HG02588 (cell line): ENCODE results near the gene RHOD.

Source experiments
- ATAC-seq: cut with Tn5 transposase; IDR thresholded peaks from one replicate; pipeline ENCODE4 v1.9.1; 2021; ENCODE audit warnings: mild to moderate bottlenecking, moderate library complexity; ENCODE audit not compliant: unreplicated experiment

Gene RHOD, protein sequence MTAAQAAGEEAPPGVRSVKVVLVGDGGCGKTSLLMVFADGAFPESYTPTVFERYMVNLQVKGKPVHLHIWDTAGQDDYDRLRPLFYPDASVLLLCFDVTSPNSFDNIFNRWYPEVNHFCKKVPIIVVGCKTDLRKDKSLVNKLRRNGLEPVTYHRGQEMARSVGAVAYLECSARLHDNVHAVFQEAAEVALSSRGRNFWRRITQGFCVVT

DNA sequence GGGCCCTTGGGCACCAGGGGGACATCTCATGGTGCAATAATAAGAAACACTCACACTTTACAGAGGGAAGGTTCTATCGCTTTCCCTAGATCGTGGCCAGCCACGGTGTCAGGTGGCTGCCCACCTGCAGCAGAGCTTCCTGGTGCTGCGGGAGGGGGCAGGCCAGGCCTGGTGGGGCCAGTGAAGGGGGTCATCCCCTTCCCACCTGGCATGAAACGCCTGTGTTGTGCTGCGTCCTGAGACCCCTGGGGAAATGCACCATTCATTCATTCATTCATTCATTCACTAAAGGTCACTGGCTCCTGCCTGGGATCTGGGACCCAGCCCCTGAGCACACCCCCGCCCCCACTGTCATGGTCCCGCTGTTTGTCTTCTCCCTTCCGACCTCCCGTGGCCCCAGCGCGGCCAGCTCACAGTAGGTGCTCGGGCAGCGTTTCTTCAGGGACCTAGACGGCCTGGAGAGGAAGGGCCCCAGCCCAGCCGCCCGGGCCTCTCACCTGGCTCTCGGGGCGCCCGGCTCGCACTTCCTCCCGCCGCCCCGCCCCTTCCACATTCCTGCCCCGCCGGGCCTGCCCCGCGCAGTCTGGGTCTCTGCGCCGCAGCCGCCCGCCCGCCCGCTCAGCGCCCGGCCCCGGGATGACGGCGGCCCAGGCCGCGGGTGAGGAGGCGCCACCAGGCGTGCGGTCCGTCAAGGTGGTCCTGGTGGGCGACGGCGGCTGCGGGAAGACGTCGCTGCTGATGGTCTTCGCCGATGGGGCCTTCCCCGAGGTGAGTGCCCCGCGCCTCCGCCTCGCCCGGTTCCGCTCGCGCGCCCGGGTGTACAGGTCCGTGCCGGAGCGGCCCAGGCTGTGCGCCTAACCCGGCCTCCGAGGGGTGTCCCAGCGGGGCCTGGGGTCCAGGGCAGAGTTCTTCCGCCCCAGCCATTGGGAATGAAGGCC is at the start of gene RHOD:
RHOD (plus strand) TSS at position 581 of the 938 bp plus-strand sequence; CDS start at position 637, 56 bp downstream.
- ATAC-seq: no peak

DNA sequence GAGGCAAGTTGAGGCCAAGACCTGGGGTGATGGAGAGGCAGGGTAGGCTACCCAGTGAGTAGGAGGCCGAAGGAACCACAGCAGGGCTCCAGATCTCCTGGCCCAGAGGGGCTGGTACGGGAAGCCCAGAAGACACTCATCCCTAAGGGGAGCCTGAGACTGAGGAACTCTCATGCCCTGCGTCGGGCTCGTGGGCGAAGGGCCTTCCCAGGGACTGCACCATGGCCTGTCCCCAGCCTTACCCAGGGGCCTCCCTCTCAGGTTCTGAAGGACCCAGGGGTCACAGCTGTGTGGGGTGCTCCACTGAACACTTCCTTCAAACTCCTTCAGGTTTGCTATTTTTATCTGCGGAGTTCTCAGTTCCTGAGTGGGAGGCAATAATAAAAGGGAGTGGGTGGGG is 49.5 kb upstream of the RHOD start:
- no peak for ATAC-seq

DNA sequence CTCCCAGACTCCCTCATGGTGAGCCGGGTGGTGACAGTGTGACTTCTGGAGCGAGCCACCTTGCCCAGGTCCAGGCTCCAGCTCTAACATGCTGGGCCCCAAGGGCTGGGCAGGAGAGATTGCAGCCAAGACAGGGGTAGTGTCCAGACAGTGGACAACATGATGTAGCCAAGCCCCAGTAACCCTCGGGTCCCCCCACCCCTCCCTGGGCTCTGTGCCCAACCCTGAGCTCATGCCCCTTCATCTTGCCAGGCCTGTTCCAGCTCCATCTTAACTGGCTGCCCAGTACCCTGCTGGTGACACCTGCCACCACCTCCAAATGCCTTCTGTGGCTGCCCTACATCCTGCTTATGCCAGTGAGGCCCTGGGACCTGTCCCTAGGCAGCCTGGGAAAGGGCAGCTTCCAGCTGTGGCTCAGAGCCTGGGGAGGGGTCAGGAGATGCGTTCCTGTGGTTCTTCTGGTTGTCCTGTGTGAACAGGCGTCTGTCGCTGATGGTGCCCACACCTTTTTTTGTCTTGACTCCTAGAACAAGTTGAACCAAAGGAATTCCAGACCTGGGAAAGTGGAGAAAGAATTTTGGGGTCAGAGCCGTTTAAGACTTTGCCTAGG is 46.2 kb upstream of the RHOD start:
- ATAC-seq: no peak

DNA sequence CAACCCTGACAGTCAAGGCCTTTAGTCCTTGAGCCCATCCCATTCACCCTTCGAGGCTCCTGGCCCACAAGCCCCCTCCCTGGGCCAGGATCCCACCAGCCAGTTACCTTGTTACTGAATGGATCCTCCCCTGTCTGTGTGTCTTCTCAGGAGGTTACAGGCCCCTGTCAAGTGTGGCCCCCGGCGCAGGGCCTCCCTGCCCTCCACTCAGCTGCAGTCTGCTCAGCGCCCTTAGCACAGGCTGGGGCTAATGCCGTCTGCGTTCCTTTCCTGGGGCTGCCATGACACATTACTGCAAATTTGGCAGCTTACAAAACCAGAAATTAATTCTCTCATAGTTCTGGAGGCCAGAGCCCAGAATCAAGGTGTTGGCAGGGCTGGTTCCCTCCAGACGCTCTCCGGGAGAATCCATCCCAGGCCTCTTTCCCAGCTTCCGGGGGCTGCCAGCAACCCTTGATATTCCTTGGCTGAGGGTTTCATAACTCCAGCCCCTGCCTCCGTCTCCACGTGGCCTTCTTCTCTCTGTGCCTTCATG is 43.1 kb upstream of the RHOD start:
- no peak for ATAC-seq

DNA sequence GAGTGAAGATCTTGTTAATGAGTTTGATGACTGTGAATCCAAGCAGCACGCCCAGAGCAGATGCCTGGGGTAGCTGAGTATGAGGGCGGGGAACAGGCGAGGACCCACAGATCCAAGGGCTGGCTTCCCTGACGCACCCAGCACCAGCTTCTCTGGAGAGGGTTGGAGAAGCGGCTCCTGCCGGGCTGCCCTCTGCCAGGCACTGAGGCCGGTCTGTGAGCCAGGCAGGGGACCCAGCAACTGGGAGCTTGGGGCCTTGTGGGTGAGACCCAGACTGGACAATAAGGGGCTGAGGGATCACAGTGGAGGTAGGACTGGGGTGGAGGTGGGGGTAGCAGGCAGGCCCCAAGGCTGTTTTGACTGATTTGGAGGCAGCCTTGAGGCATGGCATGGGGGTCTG is 42.3 kb upstream of the RHOD start:
- ATAC-seq: no peak

DNA sequence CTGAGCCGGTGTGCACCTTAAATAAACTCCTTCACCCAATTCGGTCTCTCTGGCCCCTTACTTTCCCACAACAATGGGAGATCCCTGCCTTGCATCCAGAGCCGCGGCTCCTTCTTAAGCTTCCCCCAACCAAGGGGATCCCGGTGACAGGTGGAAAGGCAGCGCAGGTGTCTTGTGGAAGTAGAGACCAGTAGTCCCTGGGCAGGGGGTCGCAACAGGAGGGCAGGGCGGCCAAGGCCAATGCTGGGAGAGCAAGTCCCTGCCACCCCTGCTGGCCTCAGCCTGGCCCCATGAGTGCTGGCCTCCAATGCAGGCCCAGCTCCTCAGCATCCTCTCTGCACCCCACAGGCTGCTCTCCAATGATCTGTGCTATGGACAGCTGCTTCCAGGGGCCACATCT is 41.6 kb upstream of the RHOD start:
- ATAC-seq: no peak

DNA sequence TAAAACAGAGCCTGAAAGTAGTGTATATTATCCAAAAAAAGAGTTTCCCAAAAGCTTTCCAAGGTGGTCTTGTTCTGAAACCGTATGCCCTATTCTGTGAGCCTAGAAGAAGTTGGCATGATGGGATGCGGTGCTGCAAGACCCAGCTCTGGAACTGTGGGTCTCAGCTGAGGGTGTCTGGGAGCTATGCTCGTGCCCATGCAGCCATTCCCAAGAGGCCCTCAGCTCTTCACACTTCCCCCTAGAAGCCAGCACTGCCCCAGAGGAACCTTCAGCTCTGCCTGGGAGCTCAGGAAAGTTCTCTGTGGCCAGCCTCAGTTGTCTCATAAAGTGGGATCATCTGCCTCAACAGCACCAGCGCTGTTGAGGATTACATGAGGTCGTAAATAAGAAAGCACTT is 40.1 kb upstream of the RHOD start:
- no peak for ATAC-seq

DNA sequence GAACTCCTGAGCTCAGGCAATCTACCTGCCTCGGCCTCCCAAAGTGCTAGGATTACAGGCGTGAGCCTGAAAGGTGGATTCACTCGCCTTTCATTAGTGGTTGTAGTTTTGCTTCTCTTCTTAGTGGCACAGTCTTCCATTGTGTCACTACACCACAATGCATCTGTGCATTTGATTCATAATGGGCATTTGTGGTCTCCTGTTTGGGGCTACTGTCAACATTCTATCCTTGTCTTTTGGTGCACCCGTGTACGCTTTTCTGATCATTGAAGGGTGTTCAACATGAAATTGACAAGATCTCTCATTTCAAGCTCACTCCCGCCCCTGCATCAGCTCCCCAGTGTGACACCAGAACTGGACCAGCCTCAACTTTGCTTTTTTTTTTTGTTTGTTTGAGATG is 35.7 kb upstream of the RHOD start:
- ATAC-seq: no peak

DNA sequence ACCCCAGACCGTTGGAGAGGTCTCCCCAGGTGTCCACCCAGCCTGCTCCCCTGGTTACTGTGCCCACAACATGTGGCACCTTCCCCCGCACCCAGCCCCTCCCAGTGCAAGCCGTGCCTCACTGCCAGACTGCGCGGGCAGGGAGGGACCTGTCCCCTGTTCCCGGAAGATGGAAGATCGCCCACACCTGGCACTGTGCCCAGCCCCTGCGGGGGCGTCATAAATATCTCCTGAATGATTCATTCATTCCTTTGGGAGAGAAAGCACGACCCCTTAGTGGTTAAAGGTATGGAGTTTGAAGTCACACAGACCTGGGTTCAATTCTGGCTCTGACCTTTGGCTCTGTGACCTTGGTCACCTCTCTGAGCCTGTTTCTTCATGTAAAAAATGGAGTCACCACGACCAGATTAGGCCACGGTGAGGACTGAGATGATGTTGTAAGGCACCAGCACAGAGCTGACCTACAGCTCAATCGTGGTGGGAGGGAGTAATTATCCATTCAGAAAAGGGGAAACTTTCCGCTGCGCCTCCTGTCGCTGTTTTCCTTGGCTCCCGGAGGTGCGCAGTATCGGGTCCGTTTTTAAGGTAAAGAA is 34.2 kb upstream of the RHOD start:
- no peak for ATAC-seq

DNA sequence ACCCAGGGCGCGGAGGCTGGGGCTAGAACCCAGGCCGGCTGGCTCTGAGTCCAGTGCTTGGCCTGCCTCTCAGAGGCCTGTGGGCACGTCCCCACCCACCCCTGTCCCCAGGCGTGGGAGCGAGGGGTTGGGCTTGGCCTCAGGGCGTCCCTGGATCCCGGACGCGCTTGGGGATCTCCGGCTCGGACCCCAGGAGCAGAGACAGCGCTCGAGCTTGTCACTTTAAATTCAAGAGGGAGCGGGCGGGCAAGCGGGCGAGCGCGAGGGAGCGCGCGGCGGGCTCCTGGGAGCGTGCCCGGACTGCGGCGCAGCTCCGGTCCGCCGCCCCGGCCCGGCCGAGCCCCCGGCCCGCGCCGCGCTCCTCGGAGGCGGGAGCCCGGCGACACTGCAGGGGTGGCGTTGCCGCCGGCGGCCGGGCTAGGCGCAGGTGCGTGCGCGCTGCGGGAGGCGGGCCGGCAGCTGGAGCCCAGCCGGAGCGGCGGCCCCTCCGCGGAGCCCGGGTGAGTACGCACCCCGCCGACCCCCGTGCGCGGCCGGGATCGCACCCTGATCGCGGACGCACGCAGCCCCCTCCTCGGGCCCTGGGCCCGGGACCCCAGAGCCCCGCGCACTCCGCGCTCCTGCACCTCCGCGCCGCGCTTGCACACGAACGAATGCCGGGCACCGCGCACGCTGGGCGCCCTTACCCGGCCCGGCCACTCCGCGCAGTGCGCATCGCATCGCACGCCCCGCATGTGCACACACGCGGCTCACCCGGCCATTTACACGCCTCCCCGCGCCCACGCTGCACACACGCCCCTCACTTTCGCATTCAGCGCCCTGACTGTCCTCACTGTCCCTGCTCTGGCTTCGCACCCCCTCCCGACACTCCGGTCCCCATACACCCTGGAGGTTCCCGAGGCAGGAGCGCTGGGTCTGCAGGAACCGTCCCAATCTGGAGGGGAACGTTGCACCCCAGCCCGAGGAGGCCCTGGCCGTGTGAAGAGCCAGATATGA is 33.4 kb upstream of the RHOD start, which contains the start of gene SYT12:
SYT12 (plus strand) TSS at position 174 of the 996 bp plus-strand sequence. CDS start 7,011 bp downstream, outside the sequence.
- ATAC-seq: no peak

DNA sequence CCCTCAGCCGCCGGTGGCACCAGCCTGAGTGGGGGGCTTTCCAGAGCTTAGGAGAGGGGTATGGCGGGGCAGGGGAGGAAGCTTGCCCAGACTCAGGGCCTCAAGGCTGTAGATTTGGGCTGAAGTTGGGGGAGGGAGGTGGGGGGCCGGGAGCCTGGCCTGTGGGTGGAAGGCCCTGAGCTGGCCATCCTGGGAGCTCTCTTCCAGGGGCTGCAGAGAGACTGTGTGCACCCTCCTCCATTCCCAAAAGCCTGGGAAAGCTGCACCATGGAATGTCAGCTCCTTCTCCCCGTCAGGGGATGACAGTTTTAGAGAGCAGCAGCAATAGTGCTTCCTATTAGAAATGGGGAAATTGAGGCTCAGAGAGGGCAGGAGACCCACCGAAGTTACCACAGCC is 32.7 kb upstream of the RHOD start:
- ATAC-seq: no peak

DNA sequence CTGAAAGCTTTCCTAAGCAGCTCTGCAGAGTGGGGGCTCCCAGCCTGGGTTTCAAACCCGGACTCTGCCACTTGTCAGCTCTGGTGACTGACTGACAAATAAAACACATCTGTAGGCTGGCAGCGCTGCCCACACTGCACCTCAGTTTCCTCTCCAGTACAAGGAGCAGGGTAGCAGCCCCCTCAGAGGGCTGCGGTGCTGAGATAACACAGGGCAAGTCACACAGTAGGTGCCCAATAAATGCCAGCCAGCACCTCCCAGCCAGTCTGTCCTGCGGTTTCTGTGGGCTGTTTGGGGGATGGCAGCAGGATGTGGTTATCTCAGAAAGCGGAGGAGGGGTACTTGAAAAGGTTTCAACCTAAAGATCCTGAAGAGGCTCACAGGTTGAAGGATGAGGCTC is 32.2 kb upstream of the RHOD start:
- ATAC-seq: no peak

DNA sequence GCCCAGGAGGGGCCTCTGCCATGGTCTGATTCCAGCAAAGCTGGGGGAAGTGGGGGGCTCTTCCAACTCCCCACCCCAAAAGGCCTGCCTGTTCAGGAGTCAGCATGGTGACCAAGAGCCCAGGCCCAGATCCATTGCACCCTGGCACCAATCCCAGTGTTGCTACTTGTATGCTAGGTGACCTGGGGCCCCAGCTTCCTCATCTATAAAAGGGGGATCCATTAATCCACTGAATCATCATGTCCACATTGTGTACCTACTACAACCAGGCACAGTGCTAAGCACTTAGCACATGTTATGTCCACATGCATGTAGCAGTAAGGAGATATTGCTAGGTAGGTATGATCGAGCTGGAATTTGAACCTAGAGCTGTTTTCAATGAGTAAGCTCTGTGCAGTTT is 31.7 kb upstream of the RHOD start:
- ATAC-seq: no peak

DNA sequence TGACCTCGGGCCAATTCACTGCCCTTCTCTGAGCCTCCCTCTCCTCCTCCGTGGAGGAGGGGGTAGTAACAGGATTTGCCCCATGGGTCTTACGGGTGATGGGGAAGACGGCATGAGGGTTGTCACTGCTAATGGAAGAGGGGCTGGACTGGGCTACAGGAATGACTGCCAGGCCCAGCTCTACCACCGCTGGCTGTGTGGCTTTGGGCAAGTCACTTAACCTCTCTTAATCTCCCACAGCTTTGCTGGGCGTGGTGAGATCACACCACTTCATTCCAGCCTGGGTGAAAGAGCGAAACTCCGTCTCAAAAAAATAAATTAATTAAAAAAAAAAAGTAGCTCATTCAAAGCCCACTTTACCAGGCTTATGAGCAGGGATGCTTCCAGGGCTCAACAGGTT is 30.9 kb upstream of the RHOD start:
- no peak for ATAC-seq

DNA sequence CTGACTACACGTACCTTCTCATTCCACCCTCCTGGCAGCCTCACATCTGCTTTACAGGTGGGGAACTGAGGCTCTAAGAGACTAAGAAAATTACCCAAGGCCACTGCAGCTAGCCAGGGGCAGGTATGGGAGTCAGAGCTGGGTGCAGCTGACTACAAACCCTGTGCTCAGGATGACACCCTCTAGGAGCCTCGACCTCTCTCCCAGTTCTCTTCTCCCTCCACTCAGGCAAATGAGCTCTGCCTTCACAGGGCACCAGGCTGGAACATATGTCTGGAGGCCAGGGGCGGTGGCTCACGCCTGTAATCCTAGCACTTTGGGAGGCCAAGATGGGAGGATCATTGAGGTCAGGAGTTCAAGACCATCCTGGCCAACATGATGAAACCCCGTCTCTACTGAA is 29.7 kb upstream of the RHOD start:
- no peak for ATAC-seq

DNA sequence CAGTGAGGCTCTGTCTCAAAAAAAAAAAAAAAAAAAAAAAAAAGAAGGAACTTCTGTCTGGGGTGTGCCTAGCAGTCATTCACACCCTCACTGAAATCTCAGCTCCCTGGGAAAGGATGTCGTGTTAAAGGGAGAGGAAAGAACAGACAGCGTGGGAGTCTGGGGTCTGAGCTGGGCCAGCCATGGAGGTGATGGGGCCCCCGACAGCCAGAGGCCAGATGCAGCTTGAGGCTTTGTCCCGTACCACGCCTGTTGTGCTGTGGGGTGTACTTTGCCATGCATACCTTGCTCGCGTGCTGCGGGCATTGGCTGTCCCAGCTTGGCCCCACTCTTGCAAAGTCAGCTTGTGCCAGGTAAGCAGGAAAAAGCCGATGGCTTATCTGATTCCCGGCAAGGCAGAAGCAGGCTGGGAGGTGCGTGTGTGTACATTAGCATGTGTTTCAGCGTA is 29.1 kb upstream of the RHOD start:
- no peak for ATAC-seq

DNA sequence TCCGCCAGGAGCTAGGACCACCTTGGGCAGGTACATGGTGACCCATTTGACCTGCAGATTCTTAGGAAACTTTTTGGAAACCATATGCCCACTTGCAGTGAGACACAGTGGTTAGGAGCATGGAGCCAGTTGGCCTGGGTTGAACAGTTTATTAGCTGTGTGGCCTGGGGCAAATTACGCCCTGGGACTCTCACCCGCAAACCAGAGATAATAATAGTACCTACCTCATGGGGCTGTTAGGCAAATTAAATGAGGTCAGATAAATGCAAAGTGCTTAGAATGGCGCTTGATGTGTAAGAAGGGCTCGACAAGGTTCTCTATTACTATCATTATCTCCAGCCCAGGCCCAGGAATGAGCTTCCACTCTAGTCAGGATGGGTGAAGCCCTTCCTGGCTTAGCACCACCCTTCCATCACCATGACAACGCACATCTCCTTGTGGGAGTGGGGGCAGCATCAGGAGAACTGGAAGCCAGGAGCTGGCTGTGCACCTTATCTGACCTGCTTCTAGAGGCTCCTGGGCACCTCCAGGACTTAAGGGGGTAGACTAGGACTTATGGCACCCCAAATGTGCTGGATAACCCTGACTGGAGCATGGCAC is 28.6 kb upstream of the RHOD start:
- ATAC-seq: no peak

DNA sequence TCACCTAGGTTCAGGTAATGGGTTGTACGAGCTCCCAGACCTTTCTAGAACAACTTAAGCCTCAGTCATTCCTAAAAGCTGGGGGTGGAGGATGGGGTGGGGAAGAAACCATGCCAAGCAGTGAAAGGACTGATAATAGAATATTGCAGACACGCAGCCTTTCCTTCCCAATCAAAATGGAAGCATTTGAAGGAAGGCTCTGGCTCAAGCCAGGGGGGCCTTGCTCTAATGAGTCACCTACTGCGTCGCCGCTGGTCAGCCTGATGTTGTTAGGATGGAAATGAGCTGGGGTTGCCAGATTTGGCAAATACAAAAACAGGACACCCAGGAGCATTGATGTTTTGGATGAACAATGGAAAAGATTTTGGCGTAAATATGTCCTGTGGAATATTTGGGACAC is 27.5 kb upstream of the RHOD start:
- ATAC-seq: no peak

DNA sequence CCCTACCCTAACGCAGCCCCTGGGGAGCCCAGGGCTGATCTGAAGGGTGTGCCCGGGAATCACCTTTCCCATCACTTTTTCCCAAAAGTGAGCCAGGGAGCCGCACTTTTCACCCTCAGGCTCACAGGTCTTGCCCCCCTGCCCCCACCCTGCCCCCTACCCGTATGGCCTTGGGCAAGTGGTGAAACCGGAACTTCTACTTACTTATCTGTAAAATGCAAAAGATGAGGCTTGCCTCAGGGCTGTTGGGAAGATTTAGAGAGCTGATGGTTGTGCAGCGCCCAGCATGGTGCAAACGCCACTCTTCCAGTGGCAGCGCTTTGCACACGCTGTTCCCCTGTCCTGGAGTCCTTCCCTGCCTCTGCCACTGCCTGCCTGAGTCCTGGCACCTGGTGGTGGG is 25.7 kb upstream of the RHOD start:
- ATAC-seq: no peak
